Sigmoid colon (tissue), 7 donors: ENCODE data around the gene CST9. TPM values are rescaled to one million over a fixed set of nuclear protein-coding genes. Genes with fewer than 3 reads are reported as not detected.

Source experiments
- DNase-seq: peaks from one replicate; pipeline ENCODE4 v3.0.0-alpha.2; 2019
- H3K27ac ChIP-seq, 4 donors: fragments of 200-600 bp; sonication (generic); one replicate each; pipeline ENCODE4 v1.5.1; 2016 to 2019; ENCODE audit warnings: mild to moderate bottlenecking in 1 of 4
- H3K27me3 ChIP-seq, 3 donors: fragments of 200-600 bp; sonication (generic); one replicate each; pipeline ENCODE4 v1.5.1; 2019; ENCODE audit warnings: mild to moderate bottlenecking in 1 of 3
- H3K36me3 ChIP-seq, 4 donors: fragments of 200-600 bp; sonication (generic); one replicate each; pipeline ENCODE4 v1.5.1; 2016 to 2019
- H3K4me1 ChIP-seq, 4 donors: fragments of 200-600 bp; sonication (generic); one replicate each; pipeline ENCODE4 v1.5.1; 2017 to 2019
- H3K4me3 ChIP-seq, 4 donors: fragments of 200-600 bp; sonication (generic); one replicate each; pipeline ENCODE4 v1.5.1; 2017 to 2019; ENCODE audit warnings: mild to moderate bottlenecking in 2 of 4, moderate library complexity in 1 of 4
- H3K9me3 ChIP-seq, 4 donors: fragments of 200-600 bp in 3 of 4; sonication (generic) in 3 of 4; one replicate each; pipeline versions ENCODE4 v1.5.1 to v1.6.1; 2013 to 2019
- CTCF ChIP-seq, 4 experiments: fragments of 450-650 bp in 3 of 4; fragments of 200-600 bp in 1 of 4; IDR thresholded peaks; one replicate each; pipeline ENCODE4 v1.5.1; 2016 to 2019; ENCODE audit warnings: antibody characterized with exemption in 4 of 4, mild to moderate bottlenecking in 3 of 4, moderate library complexity in 2 of 4
- EP300 ChIP-seq, 4 donors: sonication (generic); formaldehyde crosslinking; IDR thresholded peaks; one replicate each; pipeline ENCODE4 v1.6.1; 2017; ENCODE audit warnings: antibody characterized with exemption in 4 of 4
- POLR2A ChIP-seq, 2 donors: fragments of 450-650 bp; IDR thresholded peaks; one replicate each; pipeline ENCODE4 v1.6.1; 2016; ENCODE audit warnings: antibody characterized with exemption in 2 of 2, mild to moderate bottlenecking in 2 of 2, moderate library complexity in 2 of 2
- POLR2AphosphoS5 ChIP-seq, 4 donors: sonication (generic); formaldehyde crosslinking; IDR thresholded peaks; one replicate each; pipeline ENCODE4 v1.6.1; 2017; ENCODE audit warnings: antibody characterized with exemption in 4 of 4
- WGBS, 2 donors: extraction: QIAGEN DNeasy Blood & Tissue Kit; methylation state at CpG; one replicate each; pipeline ENCODE4 v1.1.7; 2013; 5-methylcytosine and 5-hydroxymethylcytosine counted together
- intact Hi-C: fragments of 100-400 bp; cut with DNase I; formaldehyde crosslinking; loops from one replicate; pipeline ENCODE4 v1.15.1; 2023
- polyA plus RNA-seq, 3 donors: library from polyadenylated mRNA; stranded (reverse); fragments of 200-250 nt; gene quantifications; one replicate each; pipeline ENCODE4 v1.2.3, GENCODE V29; 2013
- total RNA-seq, 4 donors: library from RNA; depleted of rRNA; stranded (reverse); fragments of >200 nt; gene quantifications; one replicate each; pipeline ENCODE4 v1.1.0, GENCODE V29; 2016
- donor health status: healthy with polysubstance abuse.
- donor health status: Bipolar disorder and iron deficiency.
- donor health status: healthy.

The CST9 gene
- total and polyA plus RNA-seq, 7 donors, result not detected

DNA sequence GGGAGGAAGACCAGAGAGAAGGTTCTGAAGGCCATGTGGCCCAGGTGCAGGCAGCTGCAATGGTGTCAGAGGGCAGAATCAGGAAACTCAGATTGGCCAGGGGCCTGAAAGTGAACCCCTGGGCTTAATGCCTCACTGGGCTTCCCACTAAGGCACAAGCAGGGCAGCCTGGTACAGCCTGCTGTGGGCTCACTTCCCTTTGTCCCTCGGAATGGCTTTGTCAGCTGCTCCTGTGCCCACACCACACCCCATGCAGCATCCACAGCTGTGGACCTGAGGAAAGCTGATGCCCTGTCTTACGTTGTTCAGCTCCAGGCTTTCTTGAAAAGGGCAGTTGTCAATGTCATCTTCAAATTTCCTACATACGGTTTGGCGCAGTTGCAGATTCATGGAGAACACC is 2.4 kb downstream of the CST9 start:
- Histone ChIP-seq H3K4me1 (peaks cover 0 to 8% (median 3%) of the 10 kb centered on the region in 4 donors), H3K36me3 (no peaks in the 10 kb centered on the region), H3K27me3 (no peaks in the 10 kb centered on the region), H3K4me3 (no peak overlapping the region), H3K9me3 (no peaks in the 10 kb centered on the region), H3K27ac (no peak overlapping the region)
- DNase-seq, result no peak
- intact Hi-C loops, result no loop called here
- TF ChIP-seq POLR2A (IDR thresholded peaks at IDR 0.05) (no peak), CTCF (IDR thresholded peaks at IDR 0.05) (no peak), EP300 (IDR thresholded peaks at IDR 0.05) (no peak), POLR2AphosphoS5 (IDR thresholded peaks at IDR 0.05) (no peak)
- 83 to 85% methylated on average over 4 of the region's 4 CpGs for whole genome bisulfite sequencing, 2 donors

DNA sequence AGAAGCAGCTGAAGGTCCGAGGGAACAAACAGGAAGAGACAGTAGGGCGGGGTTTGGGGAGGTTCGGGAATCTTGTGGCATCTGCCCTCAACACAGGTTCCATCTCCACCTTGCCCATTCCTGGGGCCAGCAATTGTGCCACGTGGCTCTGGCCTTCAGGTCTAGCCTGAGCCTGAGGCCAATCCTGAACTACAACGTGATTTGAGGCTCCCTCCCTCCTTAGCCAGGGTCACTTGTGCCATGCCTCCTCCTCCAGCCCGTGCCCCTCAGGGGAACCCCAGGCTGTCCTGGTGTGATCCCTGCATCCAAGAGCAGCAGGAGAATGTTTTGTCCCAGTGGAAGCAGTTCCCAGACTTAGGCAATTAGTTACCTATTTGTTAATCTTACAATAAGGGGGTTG is 3.0 kb downstream of the CST9 start:
- no peaks in the 10 kb centered on the region for H3K27me3 ChIP-seq
- WGBS, 2 donors, result 50 to 74% methylated on average over 6 of the region's 6 CpGs
- H3K36me3 ChIP-seq, result no peaks in the 10 kb centered on the region
- H3K27ac ChIP-seq, result no peak overlapping the region
- no peaks in the 10 kb centered on the region for H3K9me3 ChIP-seq
- DNase-seq, result no peak
- H3K4me1 ChIP-seq, result peaks cover 0 to 8% (median 3%) of the 10 kb centered on the region in 4 donors
- intact Hi-C loops, result no loop called here
- no peak overlapping the region for H3K4me3 ChIP-seq
- TF ChIP-seq POLR2AphosphoS5 (IDR thresholded peaks at IDR 0.05), result no peak
- no peak for TF ChIP-seq CTCF (IDR thresholded peaks at IDR 0.05)
- no peak for TF ChIP-seq EP300 (IDR thresholded peaks at IDR 0.05)
- no peak for TF ChIP-seq POLR2A (IDR thresholded peaks at IDR 0.05)

- intact Hi-C loops, result no loop called here
- Histone ChIP-seq H3K27me3 (no peaks in the 10 kb centered on the region), H3K27ac (no peak overlapping the region), H3K36me3 (no peaks in the 10 kb centered on the region), H3K9me3 (no peaks in the 10 kb centered on the region), H3K4me3 (no peak overlapping the region), H3K4me1 (peaks cover 0 to 8% (median 3%) of the 10 kb centered on the region in 4 donors)
- no peak for TF ChIP-seq POLR2A (IDR thresholded peaks at IDR 0.05)
- no peak for DNase-seq
- 50% methylated on average over 2 of the region's 2 CpGs for WGBS, 2 donors
Observed at GRCh38 chr20:23602241-23602640, 3.5 kb downstream of the CST9 start.

GRCh38 chr20:23601715-23602114 is 4.0 kb downstream of the CST9 start:
- no peak for DNase-seq
- 58 to 73% methylated on average over 4 of the region's 4 CpGs for WGBS, 2 donors
- Histone ChIP-seq H3K4me1 (peaks cover 0 to 5% (median under 1%) of the 10 kb centered on the region in 4 donors), H3K27ac (no peak overlapping the region), H3K4me3 (no peak overlapping the region), H3K27me3 (no peaks in the 10 kb centered on the region), H3K36me3 (no peaks in the 10 kb centered on the region), H3K9me3 (no peaks in the 10 kb centered on the region)
- intact Hi-C loops, result no loop called here
- TF ChIP-seq EP300 (IDR thresholded peaks at IDR 0.05) (no peak), POLR2A (IDR thresholded peaks at IDR 0.05) (no peak), POLR2AphosphoS5 (IDR thresholded peaks at IDR 0.05) (no peak), CTCF (IDR thresholded peaks at IDR 0.05) (no peak)

DNA sequence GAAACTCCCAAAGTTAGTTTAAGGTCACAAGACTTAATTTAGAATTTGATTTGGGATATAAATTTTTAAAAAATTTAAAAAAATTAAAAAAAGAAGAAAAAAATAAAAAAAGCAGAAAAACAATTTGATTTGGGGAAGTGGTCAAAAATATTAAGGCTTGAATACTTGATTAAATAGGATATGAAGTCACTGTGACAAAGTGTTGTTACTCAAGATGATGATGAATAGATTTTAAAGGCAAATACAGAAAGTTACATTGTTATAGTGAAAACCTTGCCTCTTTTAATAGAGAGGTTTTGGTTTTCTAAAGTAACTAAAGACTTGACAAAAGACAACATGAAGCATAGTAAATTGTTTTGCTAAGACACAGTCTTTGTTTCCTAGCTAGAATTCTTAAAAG is 7.2 kb downstream of the CST9 start:
- H3K9me3 ChIP-seq, result no peaks in the 10 kb centered on the region
- no peaks in the 10 kb centered on the region for H3K36me3 ChIP-seq
- H3K4me3 ChIP-seq, result no peak overlapping the region
- H3K27me3 ChIP-seq, result no peaks in the 10 kb centered on the region
- TF ChIP-seq CTCF (IDR thresholded peaks at IDR 0.05) (no peak), EP300 (IDR thresholded peaks at IDR 0.05) (no peak), POLR2A (IDR thresholded peaks at IDR 0.05) (no peak), POLR2AphosphoS5 (IDR thresholded peaks at IDR 0.05) (no peak)
- DNase-seq, result no peak
- H3K4me1 ChIP-seq, result no peaks in the 10 kb centered on the region
- intact Hi-C loops, result no loop called here
- H3K27ac ChIP-seq, result no peak overlapping the region
